ENCODE measurements around the gene CGB3. TPM values are rescaled to one million over a fixed set of nuclear protein-coding genes. Genes with fewer than 3 reads are reported as not detected.

CGB3 gene
- total RNA-seq, 1 donor from 2014 or later: not detected

DNA sequence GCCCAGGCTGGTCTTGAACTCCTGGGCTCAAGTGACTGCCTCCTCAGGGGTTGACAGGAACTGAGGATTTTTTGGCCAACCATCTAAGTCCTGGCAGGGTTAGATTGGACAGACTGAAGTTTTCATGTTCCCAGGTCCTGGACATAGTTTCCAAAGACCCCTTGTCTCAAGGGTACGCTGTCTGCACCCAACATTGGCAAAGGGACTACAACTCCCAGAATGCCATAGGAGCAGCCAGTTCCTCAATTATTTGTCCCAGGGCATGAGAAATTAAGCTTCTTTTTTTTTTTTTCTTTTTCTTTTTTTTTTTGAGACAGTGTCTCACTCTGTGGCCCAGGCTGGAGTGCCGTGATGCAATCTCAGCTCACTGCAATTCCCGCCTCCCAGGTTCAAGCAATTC is 37.9 kb downstream of the CGB3 start:
- peaks cover 2% of the 10 kb centered on the region for H3K27me3 Mint-ChIP-seq (ENCODE audit: insufficient read depth, low read depth)
- H3K4me2 ChIP-seq: no peak overlapping the region
- no peak overlapping the region for H3K27ac Mint-ChIP-seq
- TF ChIP-seq EZH2phosphoT487 (IDR thresholded peaks at IDR 0.05): no peak
- TF ChIP-seq, protein P1, sequence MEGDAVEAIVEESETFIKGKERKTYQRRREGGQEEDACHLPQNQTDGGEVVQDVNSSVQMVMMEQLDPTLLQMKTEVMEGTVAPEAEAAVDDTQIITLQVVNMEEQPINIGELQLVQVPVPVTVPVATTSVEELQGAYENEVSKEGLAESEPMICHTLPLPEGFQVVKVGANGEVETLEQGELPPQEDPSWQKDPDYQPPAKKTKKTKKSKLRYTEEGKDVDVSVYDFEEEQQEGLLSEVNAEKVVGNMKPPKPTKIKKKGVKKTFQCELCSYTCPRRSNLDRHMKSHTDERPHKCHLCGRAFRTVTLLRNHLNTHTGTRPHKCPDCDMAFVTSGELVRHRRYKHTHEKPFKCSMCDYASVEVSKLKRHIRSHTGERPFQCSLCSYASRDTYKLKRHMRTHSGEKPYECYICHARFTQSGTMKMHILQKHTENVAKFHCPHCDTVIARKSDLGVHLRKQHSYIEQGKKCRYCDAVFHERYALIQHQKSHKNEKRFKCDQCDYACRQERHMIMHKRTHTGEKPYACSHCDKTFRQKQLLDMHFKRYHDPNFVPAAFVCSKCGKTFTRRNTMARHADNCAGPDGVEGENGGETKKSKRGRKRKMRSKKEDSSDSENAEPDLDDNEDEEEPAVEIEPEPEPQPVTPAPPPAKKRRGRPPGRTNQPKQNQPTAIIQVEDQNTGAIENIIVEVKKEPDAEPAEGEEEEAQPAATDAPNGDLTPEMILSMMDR (IDR thresholded peaks at IDR 0.05): no peak
- TF ChIP-seq EZH2 (IDR thresholded peaks at IDR 0.05): no peak
- DNase-seq (ENCODE audit: low spot score): no peak
- H3K4me3 Mint-ChIP-seq: no peak overlapping the region
- H3K9me3 Mint-ChIP-seq: no peaks in the 10 kb centered on the region
- no peaks in the 10 kb centered on the region for H3K36me3 ChIP-seq
- peaks cover 9% of the 10 kb centered on the region for H4K20me1 ChIP-seq (ENCODE audit: low read depth)
- H3K4me1 ChIP-seq: no peaks in the 10 kb centered on the region
- no peaks in the 10 kb centered on the region for H3F3A ChIP-seq (ENCODE audit: low read depth)
- peaks cover 12% of the 10 kb centered on the region for H3K79me2 ChIP-seq (ENCODE audit: low read depth)
- no peak overlapping the region for H3K4me3 ChIP-seq
- no peak overlapping the region for H3K9ac ChIP-seq
- H2AFZ ChIP-seq (replicated peaks): no peak overlapping the region
- no peaks in the 10 kb centered on the region for H3K9me3 ChIP-seq (ENCODE audit: low read depth)
- H3K4me1 Mint-ChIP-seq: peaks cover 9% of the 10 kb centered on the region
- H3K27me3 ChIP-seq: no peaks in the 10 kb centered on the region
- no peak overlapping the region for H3K27ac ChIP-seq
- H3K36me3 Mint-ChIP-seq: peaks cover 24% of the 10 kb centered on the region

DNA sequence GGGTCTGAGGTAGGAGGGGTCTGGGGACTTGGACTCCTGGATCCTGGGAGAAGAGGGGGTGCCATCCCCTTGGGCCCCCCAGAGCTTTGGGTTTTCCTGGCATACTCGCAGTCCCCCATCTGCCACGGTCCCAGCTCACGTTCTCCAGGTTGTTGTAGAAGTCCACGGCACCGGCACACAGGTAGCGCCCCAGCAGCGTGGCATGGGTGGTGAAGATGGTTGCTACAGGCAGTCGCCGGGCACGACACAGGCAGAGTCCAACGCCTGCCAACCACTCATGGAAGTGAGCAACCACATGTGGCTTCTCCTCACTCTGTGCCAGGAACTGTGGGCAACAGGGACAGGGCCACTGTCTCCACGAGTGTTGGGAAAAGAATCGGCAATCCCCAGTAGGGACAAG is 38.4 kb downstream of the CGB3 start:
- Mint-ChIP-seq H3K36me3 (peaks cover 24% of the 10 kb centered on the region), H3K27ac (no peak overlapping the region), H3K4me1 (peaks cover 9% of the 10 kb centered on the region), H3K27me3 (ENCODE audit: insufficient read depth, low read depth) (peaks cover 2% of the 10 kb centered on the region), H3K4me3 (no peak overlapping the region), H3K9me3 (no peaks in the 10 kb centered on the region)
- Histone ChIP-seq H3K79me2 (ENCODE audit: low read depth) (peaks cover 7% of the 10 kb centered on the region), H3K9me3 (ENCODE audit: low read depth) (no peaks in the 10 kb centered on the region), H3K4me2 (no peak overlapping the region), H3K9ac (no peak overlapping the region), H3K4me3 (no peak overlapping the region), H3K4me1 (no peaks in the 10 kb centered on the region), H3F3A (ENCODE audit: low read depth) (no peaks in the 10 kb centered on the region), H2AFZ (replicated peaks) (no peak overlapping the region), H3K27me3 (no peaks in the 10 kb centered on the region), H3K36me3 (no peaks in the 10 kb centered on the region), H4K20me1 (ENCODE audit: low read depth) (peaks cover 5% of the 10 kb centered on the region), H3K27ac (no peak overlapping the region)
- TF ChIP-seq EZH2phosphoT487 (IDR thresholded peaks at IDR 0.05) (no peak), EZH2 (IDR thresholded peaks at IDR 0.05) (no peak)
- TF ChIP-seq, protein P1 (IDR thresholded peaks at IDR 0.05): no peak
- DNase-seq (ENCODE audit: low spot score): no peak

DNA sequence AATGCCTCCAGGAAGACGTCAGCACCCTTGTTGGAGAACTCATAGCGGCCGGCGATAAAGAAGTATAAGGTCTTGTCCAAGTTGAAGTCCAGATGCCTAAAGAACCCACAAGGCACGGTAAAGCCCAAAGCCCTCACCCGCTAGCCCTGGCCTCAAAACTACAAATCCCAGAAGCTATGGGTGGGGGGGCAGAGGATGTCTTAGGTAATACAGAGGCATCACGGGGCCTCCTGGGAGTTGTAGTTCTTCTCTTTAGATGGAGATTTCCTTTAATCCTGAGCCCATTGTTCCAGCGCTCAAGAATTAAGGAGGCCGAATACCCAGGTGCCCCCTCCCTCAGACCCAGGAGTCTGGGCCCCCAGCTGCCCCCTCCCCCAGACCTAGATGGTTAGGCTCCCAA is 41.9 kb downstream of the CGB3 start:
- DNase-seq (ENCODE audit: low spot score): peak; percentile 63
- Histone ChIP-seq H3K9ac (no peak overlapping the region), H3K79me2 (ENCODE audit: low read depth) (no peaks in the 10 kb centered on the region), H3K4me2 (no peak overlapping the region), H4K20me1 (ENCODE audit: low read depth) (no peaks in the 10 kb centered on the region), H3K27me3 (no peaks in the 10 kb centered on the region), H3K36me3 (no peaks in the 10 kb centered on the region), H3K4me3 (no peak overlapping the region), H3K27ac (no peak overlapping the region), H3K4me1 (no peaks in the 10 kb centered on the region), H2AFZ (replicated peaks) (no peak overlapping the region), H3K9me3 (ENCODE audit: low read depth) (no peaks in the 10 kb centered on the region), H3F3A (ENCODE audit: low read depth) (no peaks in the 10 kb centered on the region)
- TF ChIP-seq EZH2phosphoT487 (IDR thresholded peaks at IDR 0.05): no peak
- TF ChIP-seq EZH2 (IDR thresholded peaks at IDR 0.05): no peak
- TF ChIP-seq, protein P1 (IDR thresholded peaks at IDR 0.05): no peak
- H3K27me3 Mint-ChIP-seq (ENCODE audit: insufficient read depth, low read depth): peaks cover 4% of the 10 kb centered on the region
- no peaks in the 10 kb centered on the region for H3K9me3 Mint-ChIP-seq
- H3K4me1 Mint-ChIP-seq: peaks cover under 1% of the 10 kb centered on the region
- H3K36me3 Mint-ChIP-seq: peaks cover 20% of the 10 kb centered on the region
- peak overlapping the region; percentile 72 for H3K4me3 Mint-ChIP-seq
- no peak overlapping the region for H3K27ac Mint-ChIP-seq
